PC-9 (cell line): ENCODE results near the gene FSHB. TPM values are rescaled to one million over a fixed set of nuclear protein-coding genes. Genes with fewer than 3 reads are reported as not detected.
"Not testable (repeated sequence)": the region's sequence is repeated elsewhere in the genome, so short reads cannot be mapped to it uniquely, and the experiment has no call there.

Source experiments
- BruUV-seq: library from RNA; stranded (reverse); fragments of 400-500 nt; replicated peaks from 2 replicates; lab custom pipeline; 2021; lab: Mats Ljungman, UMichigan
- CTCF ChIA-PET: fragments of 300-600 bp; sonication (Branson Sonifier 250); formaldehyde crosslinking; loops from one replicate; lab custom pipeline; 2022; ENCODE audit warnings: antibody characterized with exemption; lab: Charles Lee
- POLR2A ChIA-PET: fragments of 300-600 bp; sonication (Branson Sonifier 250); formaldehyde crosslinking; loops from one replicate; lab custom pipeline; 2022; ENCODE audit warnings: antibody characterized with exemption; ENCODE audit not compliant: unreplicated experiment; lab: Charles Lee
- DNase-seq, 2 experiments: peaks; one replicate each; pipeline versions ENCODE4 v3.0.0 to v3.0.0-alpha.2; 2015 to 2022; ENCODE audit warnings: mixed read lengths in 1 of 2
- H2AFZ ChIP-seq: fragments of 200-600 bp; sonication (generic); 2 replicates; pipeline ENCODE4 v1.8.1; 2017; ENCODE audit warnings: antibody characterized with exemption
- H3F3A ChIP-seq: fragments of 200-600 bp; sonication (generic); 2 replicates; pipeline ENCODE4 v1.8.1; 2017; ENCODE audit warnings: antibody characterized with exemption, mild to moderate bottlenecking, low read depth; ENCODE audit not compliant: insufficient read depth
- H3K27ac ChIP-seq: fragments of 200-600 bp; sonication (generic); 2 replicates; pipeline ENCODE4 v1.6.1; 2016; ENCODE audit warnings: mixed run types
- H3K27me3 ChIP-seq: fragments of 200-600 bp; sonication (generic); 2 replicates; pipeline ENCODE4 v1.6.1; 2016; ENCODE audit warnings: low read depth, mixed run types; ENCODE audit not compliant: insufficient read depth
- H3K36me3 ChIP-seq: fragments of 200-600 bp; sonication (generic); 2 replicates; pipeline ENCODE4 v1.6.1; 2016; ENCODE audit warnings: low read depth, mixed run types
- H3K4me1 ChIP-seq: fragments of 200-600 bp; sonication (generic); replicated peaks from 2 replicates; pipeline ENCODE4 v1.6.1; 2016; ENCODE audit warnings: mixed run types; ENCODE audit not compliant: insufficient read depth
- H3K4me2 ChIP-seq: fragments of 200-600 bp; sonication (generic); 2 replicates; pipeline ENCODE4 v1.6.1; 2017; ENCODE audit warnings: mixed run types
- H3K4me3 ChIP-seq: fragments of 200-600 bp; sonication (generic); 2 replicates; pipeline ENCODE4 v1.6.1; 2016; ENCODE audit warnings: mixed run types
- H3K79me2 ChIP-seq: fragments of 200-600 bp; sonication (generic); 2 replicates; pipeline ENCODE4 v1.6.1; 2017; ENCODE audit warnings: low read depth, mixed run types
- H3K9me2 ChIP-seq: fragments of 200-600 bp; sonication (generic); 2 replicates; pipeline ENCODE4 v1.8.1; 2017; ENCODE audit warnings: mild to moderate bottlenecking; ENCODE audit not compliant: insufficient read depth
- H3K9me3 ChIP-seq: fragments of 200-600 bp; sonication (generic); 2 replicates; pipeline ENCODE4 v1.8.1; 2016; ENCODE audit warnings: low read depth; ENCODE audit not compliant: insufficient read depth
- H4K20me1 ChIP-seq: fragments of 200-600 bp; sonication (generic); 2 replicates; pipeline ENCODE4 v1.8.1; 2017; ENCODE audit not compliant: insufficient read depth
- EZH2 ChIP-seq: fragments of 200-600 bp; sonication (generic); IDR thresholded peaks from 2 replicates; pipeline ENCODE4 v1.8.0; 2017; ENCODE audit warnings: antibody characterized with exemption, low read depth
- intact Hi-C: fragments of 100-400 bp; cut with micrococcal nuclease; formaldehyde crosslinking; loops from one replicate; pipeline ENCODE4 v1.10.0; 2022; ENCODE audit not compliant: unreplicated experiment
- total RNA-seq: library from RNA; stranded (reverse); gene quantifications from 2 replicates; pipeline ENCODE4 v1.2.3, GENCODE V29; 2021
- TF ChIP-seq, protein P1 (sequence below): fragments of 200-600 bp; sonication (generic); conservative IDR thresholded peaks from 2 replicates; pipeline ENCODE4 v1.6.1; 2017; ENCODE audit warnings: mixed run types, antibody characterized with exemption, mild to moderate bottlenecking, moderate library complexity

FSHB gene
- total RNA-seq, 1 experiment from 2014 or later = not detected

DNA sequence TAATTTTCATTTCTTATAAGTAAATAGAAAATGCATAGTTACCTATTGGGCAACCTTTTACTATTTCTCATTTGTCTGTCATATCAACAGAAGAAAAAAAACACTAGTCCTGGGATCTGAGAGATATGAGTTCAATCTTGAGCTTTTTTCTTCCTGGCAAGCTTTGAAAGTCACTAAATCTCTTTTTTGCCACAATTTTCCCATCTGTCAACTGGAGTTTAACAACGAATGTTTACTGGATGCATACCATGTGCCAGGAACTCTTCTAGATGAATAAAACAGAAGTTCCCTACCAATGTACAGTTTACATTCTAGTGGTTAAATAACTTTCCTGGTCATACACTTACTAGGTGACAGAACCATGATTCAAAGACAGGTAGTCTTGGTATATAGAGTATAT, 31.0 kb downstream of the FSHB start:
- Histone ChIP-seq H2AFZ (no peak overlapping the region), H3K9me3 (no peaks in the 10 kb centered on the region), H3K4me2 (no peak overlapping the region), H3K4me3 (no peak overlapping the region), H3K27me3 (no peaks in the 10 kb centered on the region), H3K27ac (no peak overlapping the region), H3F3A (no peaks in the 10 kb centered on the region), H3K9me2 (no peaks in the 10 kb centered on the region), H3K36me3 (no peaks in the 10 kb centered on the region), H4K20me1 (no peaks in the 10 kb centered on the region), H3K79me2 (no peaks in the 10 kb centered on the region), H3K4me1 (no peaks in the 10 kb centered on the region)
- intact Hi-C loops = no loop called here
- no peak for DNase-seq
- TF ChIP-seq, protein P1, sequence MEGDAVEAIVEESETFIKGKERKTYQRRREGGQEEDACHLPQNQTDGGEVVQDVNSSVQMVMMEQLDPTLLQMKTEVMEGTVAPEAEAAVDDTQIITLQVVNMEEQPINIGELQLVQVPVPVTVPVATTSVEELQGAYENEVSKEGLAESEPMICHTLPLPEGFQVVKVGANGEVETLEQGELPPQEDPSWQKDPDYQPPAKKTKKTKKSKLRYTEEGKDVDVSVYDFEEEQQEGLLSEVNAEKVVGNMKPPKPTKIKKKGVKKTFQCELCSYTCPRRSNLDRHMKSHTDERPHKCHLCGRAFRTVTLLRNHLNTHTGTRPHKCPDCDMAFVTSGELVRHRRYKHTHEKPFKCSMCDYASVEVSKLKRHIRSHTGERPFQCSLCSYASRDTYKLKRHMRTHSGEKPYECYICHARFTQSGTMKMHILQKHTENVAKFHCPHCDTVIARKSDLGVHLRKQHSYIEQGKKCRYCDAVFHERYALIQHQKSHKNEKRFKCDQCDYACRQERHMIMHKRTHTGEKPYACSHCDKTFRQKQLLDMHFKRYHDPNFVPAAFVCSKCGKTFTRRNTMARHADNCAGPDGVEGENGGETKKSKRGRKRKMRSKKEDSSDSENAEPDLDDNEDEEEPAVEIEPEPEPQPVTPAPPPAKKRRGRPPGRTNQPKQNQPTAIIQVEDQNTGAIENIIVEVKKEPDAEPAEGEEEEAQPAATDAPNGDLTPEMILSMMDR = no peak
- no peak for TF ChIP-seq EZH2
- CTCF ChIA-PET = no interaction called here
- POLR2A ChIA-PET = no interaction called here
- no TSS peak for BruUV-seq

DNA sequence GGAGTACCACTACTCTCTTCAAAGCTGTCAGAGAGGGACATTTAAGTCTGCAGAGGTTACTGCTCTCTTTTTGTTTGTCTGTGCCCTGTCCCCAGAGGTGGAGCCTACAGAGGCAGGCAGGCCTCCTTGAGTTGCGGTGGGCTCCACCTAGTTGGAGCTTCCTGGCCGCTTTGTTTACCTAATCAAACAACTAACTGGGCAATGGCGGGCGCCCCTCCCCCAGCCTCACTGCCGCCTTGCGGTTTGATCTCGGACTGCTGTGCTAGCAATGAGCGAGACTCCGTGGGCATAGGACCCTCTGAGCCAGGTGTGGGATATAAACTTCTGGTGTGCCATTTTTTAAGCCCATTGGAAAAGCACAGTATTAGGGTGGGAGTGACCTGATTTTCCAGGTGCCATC, 37.8 kb downstream of the FSHB start:
- H3F3A ChIP-seq, H3K36me3 ChIP-seq, BruUV-seq, H3K4me2 ChIP-seq, H3K27ac ChIP-seq, H3K79me2 ChIP-seq, H3K9me3 ChIP-seq, H3K27me3 ChIP-seq, CTCF ChIA-PET, intact Hi-C loops, H2AFZ ChIP-seq, H3K4me3 ChIP-seq, H3K4me1 ChIP-seq, H3K9me2 ChIP-seq, POLR2A ChIA-PET, H4K20me1 ChIP-seq, DNase-seq: not testable (repeated sequence)

DNA sequence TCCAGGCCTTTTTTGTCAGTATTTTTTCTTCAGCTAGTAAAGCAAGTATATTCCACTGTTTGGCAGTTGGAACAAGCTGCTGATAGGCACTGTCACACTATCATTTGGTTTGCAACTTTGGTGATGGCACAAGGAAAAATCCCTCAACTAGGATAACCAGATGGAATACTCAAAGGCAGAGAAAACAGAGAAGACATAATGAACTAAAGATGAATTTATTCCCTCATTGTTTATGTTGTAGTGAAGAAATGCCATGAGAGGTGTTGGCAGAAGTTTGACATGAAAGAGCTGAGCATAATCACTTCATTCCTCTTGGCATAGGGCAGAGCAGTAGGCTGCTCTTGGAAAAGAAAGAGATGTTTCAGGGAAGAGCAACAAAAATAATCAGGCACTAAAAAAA, 39.9 kb downstream of the FSHB start:
- no TSS peak for BruUV-seq
- no peak for TF ChIP-seq EZH2
- TF ChIP-seq, protein P1 = no peak
- Histone ChIP-seq H3K9me3 (no peaks in the 10 kb centered on the region), H2AFZ (no peak overlapping the region), H3K27me3 (0 out of 2 replicates have a peak, but pooled peaks cover 5% of the 10 kb centered on the region), H4K20me1 (no peaks in the 10 kb centered on the region), H3F3A (no peaks in the 10 kb centered on the region), H3K36me3 (no peaks in the 10 kb centered on the region), H3K27ac (no peak overlapping the region), H3K79me2 (no peaks in the 10 kb centered on the region), H3K9me2 (no peaks in the 10 kb centered on the region), H3K4me2 (no peak overlapping the region), H3K4me1 (no peaks in the 10 kb centered on the region), H3K4me3 (no peak overlapping the region)
- intact Hi-C loops = no loop called here
- ChIA-PET POLR2A (no interaction called here), CTCF (no interaction called here)
- no peak for DNase-seq

DNA sequence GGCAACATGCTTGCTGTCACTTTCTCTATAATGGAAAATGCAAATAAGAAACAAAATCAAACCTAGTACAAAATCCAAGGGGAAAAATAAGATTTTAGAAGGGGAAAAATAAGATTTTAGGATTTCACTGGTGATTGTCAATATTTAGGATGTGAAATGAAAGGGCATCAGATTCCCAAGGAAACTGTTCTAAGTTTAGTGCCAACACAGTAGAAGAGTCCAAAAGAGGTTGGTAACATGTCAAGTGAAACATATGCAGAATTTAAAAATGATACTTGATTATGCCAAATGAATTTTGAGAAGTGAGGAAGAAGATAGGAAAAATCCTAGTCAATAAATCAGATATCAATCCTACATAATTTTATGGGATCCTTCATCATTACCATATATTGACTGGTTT, 46.4 kb downstream of the FSHB start:
- DNase-seq = no peak
- BruUV-seq = no TSS peak

More for the DNA sequence above, 46.4 kb downstream of the FSHB start:
- POLR2A ChIA-PET = no interaction called here
- Histone ChIP-seq H3K4me1 (no peaks in the 10 kb centered on the region), H3K9me3 (no peaks in the 10 kb centered on the region), H3K4me2 (no peak overlapping the region), H2AFZ (no peak overlapping the region), H3F3A (no peaks in the 10 kb centered on the region), H3K9me2 (0 out of 2 replicates have a peak, but pooled peaks cover 6% of the 10 kb centered on the region), H3K36me3 (no peaks in the 10 kb centered on the region), H3K79me2 (no peaks in the 10 kb centered on the region), H3K4me3 (no peak overlapping the region), H3K27ac (no peak overlapping the region), H3K27me3 (0 out of 2 replicates have a peak, but pooled peaks cover 4% of the 10 kb centered on the region), H4K20me1 (no peaks in the 10 kb centered on the region)
- no peak for TF ChIP-seq EZH2
- TF ChIP-seq, protein P1 = no peak
- intact Hi-C loops = no loop called here
- CTCF ChIA-PET = no interaction called here
